CD4-positive, alpha-beta T cell treated with Interleukin-4 for 1 hour (primary cell): ENCODE results near the gene GALR2.
"Not testable (repeated sequence)": the region's sequence is repeated elsewhere in the genome, so short reads cannot be mapped to it uniquely, and the experiment has no call there.

Experiments used
- DNase-seq, 2 donors: peaks; one replicate each; pipeline ENCODE4 v3.0.0-alpha.2; 2020 to 2022

Gene GALR2, protein sequence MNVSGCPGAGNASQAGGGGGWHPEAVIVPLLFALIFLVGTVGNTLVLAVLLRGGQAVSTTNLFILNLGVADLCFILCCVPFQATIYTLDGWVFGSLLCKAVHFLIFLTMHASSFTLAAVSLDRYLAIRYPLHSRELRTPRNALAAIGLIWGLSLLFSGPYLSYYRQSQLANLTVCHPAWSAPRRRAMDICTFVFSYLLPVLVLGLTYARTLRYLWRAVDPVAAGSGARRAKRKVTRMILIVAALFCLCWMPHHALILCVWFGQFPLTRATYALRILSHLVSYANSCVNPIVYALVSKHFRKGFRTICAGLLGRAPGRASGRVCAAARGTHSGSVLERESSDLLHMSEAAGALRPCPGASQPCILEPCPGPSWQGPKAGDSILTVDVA

GRCh38 chr17:76074390-76075363 lies at the start of gene GALR2:
Gene GALR2 (plus strand): TSS chr17:76074781. CDS start chr17:76074884, 103 bp downstream.
- no peak for DNase-seq

DNA sequence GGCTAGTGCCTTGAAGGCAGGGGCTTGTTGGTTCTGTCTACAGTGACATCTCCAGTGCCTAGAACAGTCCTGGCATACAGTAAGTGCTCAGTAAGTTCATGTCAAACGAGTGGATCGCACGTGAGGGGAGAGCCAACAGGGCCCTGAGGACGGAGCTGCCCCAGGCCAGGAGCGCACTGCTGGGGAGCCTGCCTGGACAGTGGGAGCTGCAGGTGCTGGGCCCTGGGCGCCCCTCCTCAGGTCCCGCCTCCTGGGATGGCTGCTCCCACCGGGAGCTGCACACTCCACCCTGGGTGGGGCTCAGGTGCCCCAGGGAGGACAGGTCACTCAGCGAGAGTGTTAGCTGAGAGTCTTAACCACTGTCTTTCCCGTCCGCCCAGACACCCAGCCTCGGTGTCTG lies 49.3 kb upstream of the GALR2 start:
- DNase-seq = no peak

DNA sequence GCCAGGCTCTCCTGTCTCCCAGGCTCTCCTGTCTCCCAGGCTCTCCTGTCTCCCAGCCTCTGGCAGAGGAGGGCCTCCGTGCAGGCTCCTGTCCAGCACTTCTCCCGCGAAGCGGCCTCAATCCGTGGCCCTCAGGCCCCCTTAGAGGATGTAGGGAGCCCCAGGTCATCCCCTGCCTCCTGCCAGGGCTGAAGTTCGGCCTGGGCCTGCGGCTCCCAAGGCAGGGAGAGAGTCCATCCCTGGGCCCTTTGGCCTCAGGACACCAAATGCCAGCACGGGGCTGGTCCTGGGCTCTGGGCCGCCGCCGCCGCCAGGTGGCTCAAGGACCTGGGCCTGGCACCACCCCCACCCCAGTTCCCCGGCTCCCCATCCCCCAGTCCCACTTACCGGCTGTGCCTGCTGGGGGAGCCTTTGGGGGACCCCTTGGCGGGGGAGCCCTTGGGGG lies 47.8 kb upstream of the GALR2 start:
- DNase-seq = no peak

GRCh38 chr17:76027159-76027839 lies 47.3 kb upstream of the GALR2 start, which contains the start of gene EVPL:
Gene EVPL (minus strand): TSS chr17:76027306. CDS start chr17:76027198, 108 bp downstream.
- no peak for DNase-seq

DNA sequence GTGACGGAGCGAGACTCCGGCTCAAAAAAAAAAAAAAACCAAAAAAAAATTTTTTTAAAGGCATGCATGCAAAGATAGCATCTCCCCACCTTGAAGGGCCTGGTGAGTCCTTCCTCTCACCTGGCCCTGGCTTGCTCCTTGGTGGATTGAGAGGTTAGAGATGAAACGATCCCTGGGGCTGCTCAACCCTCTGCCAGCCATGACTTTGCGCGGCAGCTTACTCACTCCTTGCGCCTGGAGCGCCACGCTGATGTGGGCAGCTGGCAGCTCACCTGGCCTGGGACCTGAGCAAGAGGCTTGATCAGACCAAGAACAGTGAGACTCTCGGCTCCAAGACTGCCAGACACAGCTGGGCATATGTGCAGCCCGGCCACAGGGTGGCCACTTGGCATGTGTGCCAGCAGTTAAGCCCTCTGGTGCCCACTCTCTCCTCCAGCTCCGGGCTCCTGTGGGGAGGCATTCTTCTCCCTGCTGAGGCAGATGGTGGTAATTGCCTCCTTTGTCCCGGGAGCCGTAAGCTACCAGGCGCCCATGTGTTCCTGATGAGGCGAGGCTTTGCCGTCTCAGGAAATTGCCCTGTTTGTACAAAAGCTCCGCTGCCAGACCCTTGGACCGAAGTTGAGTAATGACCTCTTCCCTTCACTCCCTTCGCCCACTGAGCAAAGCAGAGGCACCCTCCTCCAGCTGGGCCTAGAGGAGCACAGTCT lies 42.4 kb upstream of the GALR2 start:
- no peak for DNase-seq

GRCh38 chr17:76032780-76033108 lies 41.8 kb upstream of the GALR2 start:
- no peak for DNase-seq

GRCh38 chr17:76033139-76033538 lies 41.4 kb upstream of the GALR2 start:
- DNase-seq = no peak

- no peak for DNase-seq
Measured at GRCh38 chr17:76034428-76035350, 39.9 kb upstream of the GALR2 start.

DNA sequence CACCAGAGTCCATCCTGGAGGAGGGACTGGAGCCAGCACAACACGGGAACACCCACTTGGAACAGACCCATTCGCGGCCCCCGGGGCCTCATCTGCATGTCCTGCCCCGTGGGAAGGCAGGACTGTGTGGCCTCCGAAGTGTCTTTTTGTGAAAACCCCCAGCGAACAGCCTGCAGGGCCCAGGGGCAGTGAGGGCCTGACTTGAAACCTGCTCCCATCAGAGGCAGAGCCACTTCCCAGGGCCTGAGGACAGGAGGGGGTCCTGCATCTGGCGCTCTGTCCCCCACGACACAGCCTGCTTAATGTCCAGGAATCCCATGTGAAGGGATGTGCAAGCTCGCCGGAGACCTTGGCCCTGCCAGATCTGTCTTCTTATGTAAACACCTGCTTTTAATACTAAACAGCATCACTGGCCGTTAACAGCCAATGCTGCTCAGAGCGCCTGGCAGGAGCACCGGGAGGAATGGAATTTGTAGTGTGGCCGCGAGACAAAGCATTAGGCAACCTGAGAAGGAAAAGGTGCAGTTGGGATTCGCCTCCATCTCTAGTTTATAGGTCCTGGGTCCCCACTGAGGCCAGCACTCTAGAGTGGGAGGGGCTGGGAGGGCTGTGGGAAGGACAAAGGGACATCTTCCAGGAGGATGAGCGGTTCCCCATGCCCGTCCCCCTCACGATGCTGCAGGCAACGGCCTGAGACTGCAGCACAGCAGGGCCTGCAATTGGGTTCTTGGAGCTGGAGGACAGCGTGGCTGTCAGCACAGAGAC lies 37.9 kb upstream of the GALR2 start:
- no peak for DNase-seq

- DNase-seq = no peak
Measured at GRCh38 chr17:76038050-76038449, 36.5 kb upstream of the GALR2 start.

DNA sequence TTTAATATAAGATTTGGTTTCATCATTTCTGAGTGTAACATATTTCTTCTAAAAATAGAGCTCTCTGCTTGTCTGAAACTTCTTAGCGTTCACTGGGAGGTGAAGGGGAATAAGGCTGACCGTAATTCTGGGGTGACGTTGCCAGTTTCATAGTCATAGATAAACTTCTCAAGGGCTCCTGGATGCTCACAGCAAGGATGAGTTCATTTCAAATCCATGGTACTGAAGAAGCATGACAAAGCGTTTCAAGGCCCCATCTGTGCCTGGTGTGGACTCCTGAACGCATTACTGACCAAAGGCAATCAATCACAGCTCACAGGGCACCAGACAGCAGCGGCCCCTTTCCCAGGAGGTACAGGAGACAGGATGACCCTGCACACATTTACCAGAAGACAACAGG lies 35.5 kb upstream of the GALR2 start:
- no peak for DNase-seq

- no peak for DNase-seq
Measured at GRCh38 chr17:76040376-76040775, 34.2 kb upstream of the GALR2 start.

- not testable (repeated sequence) for DNase-seq
Measured at GRCh38 chr17:76042868-76043267, 31.7 kb upstream of the GALR2 start.

DNA sequence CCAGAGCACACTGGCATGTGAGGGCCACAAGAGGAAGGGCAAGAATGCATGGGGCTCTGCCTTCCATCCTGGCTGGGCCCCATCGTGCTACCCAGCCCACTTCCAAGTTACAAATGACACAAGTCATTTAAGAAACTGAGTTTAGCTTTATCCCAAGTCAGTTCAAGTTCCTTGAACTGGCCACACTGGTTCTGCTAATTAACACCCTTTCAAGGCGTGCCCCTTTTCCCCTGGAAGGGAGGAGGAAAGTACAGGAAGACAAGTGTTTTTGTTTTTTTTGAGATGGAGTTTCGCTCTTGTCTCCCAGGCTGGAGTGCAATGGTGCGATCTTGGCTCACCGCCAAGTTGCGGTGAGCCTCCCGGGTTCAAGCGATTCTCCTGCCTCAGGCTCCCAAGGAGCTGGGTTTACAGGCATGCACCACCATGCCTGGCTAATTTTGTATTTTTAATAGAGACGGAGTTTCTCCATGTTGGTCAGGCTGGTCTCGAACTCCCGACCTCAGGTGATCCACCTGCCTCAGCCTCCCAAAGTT lies 30.0 kb upstream of the GALR2 start:
- not testable (repeated sequence) for DNase-seq

GRCh38 chr17:76046064-76046463 lies 28.5 kb upstream of the GALR2 start:
- DNase-seq = no peak

DNA sequence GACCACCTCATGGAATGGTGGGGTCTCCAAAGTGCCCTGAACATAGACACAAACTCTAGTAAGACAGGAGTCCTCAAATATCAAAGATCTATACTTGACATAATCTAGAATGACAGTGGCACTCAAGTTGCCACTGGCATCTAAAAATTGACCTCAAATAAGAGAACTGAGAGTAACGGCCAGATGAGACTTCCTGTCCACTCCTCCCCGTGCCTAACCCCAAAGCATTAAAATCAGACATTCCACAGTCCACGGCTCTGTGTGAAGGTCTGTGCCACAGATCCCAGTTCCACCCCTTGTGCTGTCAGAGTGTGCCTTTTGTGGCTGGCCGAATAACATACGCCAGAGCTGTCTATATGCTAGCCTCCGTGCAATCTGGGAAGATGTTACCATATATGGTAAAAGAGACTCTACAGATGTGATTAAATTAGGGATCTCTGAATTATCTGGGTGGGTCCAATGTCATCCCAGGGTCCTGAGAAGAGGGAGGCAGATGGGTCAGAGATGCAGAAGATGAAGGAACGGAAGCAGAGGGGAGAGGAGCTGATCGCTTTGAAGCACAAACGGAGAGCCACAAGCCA lies 26.5 kb upstream of the GALR2 start:
- no peak for DNase-seq

- peak in 1 of 2 donors; percentile 38 for DNase-seq
Measured at GRCh38 chr17:76048711-76049110, 25.9 kb upstream of the GALR2 start.

GRCh38 chr17:76049239-76049638 lies 25.3 kb upstream of the GALR2 start:
- DNase-seq = no peak

DNA sequence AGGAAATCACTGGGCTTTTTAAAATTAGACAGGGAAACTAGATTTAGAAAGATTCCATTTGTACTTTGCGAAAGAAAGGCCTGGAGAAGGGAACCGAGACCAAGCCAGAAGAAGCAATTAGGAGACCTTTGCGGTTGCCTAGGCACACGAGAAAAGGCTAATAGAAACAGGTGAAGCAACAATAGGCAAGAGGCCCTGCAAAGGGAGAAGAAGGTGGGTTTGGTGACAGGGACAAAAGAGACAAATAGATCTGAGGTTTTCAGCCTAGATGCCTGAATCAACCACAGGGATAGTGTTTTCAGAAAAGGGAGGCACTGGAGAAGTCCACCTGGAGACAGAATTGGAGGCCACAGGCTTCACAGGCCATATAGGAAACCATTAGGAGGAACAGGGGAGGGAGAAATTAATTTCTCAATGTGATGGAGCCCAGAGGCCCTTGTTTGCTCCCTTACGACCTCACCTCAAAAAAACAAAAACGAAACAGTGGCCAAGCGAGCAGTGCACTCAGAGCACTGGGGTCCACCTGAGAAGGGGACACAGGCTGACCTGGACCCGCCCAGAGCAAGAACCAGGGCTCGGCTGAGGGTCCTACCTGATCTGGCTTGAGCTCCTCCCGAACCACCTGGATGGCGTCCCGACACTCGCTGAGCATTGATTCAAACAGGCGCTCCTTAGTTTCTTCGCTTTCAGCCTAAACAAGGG lies 24.6 kb upstream of the GALR2 start:
- DNase-seq = no peak
